IPS-20b (cell line): ENCODE measurements around the gene CASK.
"Not testable (repeated sequence)": the region's sequence is repeated elsewhere in the genome, so short reads cannot be mapped to it uniquely, and the experiment has no call there.

Experiments
- H3K27ac ChIP-seq: one replicate; pipeline ENCODE4 v1.5.1; 2013; ENCODE audit warnings: low read length
- H3K27me3 ChIP-seq: 2 replicates; pipeline ENCODE4 v1.6.1; 2013; ENCODE audit warnings: mild to moderate bottlenecking, low read length, inconsistent platforms; ENCODE audit not compliant: insufficient read depth
- H3K36me3 ChIP-seq: 2 replicates; pipeline ENCODE4 v1.6.1; 2013; ENCODE audit warnings: low read depth, mild to moderate bottlenecking, inconsistent platforms, low read length, moderate library complexity; ENCODE audit not compliant: insufficient read depth
- H3K4me1 ChIP-seq: 2 replicates; pipeline ENCODE4 v1.6.1; 2013; ENCODE audit warnings: mild to moderate bottlenecking, control low read depth, inconsistent platforms, low read length, moderate library complexity; ENCODE audit not compliant: insufficient read depth
- H3K4me3 ChIP-seq: 2 replicates; pipeline ENCODE4 v1.5.1; 2013; ENCODE audit warnings: mild to moderate bottlenecking, low read length, inconsistent platforms
- H3K9ac ChIP-seq: 2 replicates; pipeline ENCODE4 v1.6.1; 2013; ENCODE audit warnings: low read depth, mild to moderate bottlenecking, inconsistent platforms, low read length, moderate library complexity
- H3K9me3 ChIP-seq: 2 replicates; pipeline ENCODE4 v1.6.1; 2013; ENCODE audit warnings: mild to moderate bottlenecking, low read depth, low read length, inconsistent platforms; ENCODE audit not compliant: insufficient read depth

CASK gene

GRCh38 chrX:41518841-41519220 is 404.5 kb downstream of the CASK start:
- peaks cover 16% of the 10 kb centered on the region; the same call in 1 of the 2 replicates for H3K4me1 ChIP-seq
- H3K9me3 ChIP-seq: no peaks in the 10 kb centered on the region
- H3K4me3 ChIP-seq: no peak overlapping the region
- no peak overlapping the region for H3K9ac ChIP-seq
- H3K27me3 ChIP-seq: no peaks in the 10 kb centered on the region
- no peak overlapping the region for H3K27ac ChIP-seq
- peaks cover 20% of the 10 kb centered on the region for H3K36me3 ChIP-seq

DNA sequence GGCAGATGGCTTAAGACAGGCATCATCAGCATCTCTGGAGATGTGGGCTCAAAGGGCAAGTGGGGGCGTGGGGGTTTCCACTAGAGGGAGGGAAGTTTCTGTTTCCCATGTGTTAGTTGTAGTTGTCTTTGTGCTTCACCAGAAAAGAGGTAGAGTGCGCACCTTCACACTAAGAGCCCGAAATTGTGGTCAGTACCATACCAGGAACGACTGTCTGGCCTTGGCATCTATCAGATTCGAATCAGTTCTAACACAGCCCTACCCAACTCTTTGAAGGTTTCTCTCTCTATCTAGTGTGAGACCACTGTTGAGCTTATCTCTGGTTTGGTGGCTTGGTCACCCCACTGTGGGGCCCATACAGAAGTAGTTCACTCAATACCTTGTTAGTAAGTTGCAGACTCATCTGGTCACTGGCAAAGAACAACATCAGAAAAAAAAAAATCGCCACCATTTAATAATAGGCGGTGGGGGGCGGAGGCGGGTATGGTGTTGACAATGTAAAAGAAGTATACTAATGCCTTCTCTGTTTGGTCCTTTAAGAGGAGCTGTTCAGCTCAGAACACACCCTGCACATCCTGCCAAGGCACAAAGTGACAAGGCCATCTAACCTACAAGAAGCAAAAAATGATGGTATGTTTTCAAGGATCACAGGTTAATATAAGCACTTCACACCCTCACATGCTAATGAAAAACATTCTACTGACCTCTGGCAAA is 405.1 kb downstream of the CASK start:
- H3K9ac ChIP-seq: no peak overlapping the region
- no peaks in the 10 kb centered on the region for H3K27me3 ChIP-seq
- H3K4me1 ChIP-seq: peaks cover 16% of the 10 kb centered on the region; the same call in 1 of the 2 replicates
- peaks cover 17% of the 10 kb centered on the region for H3K36me3 ChIP-seq
- H3K27ac ChIP-seq: no peak overlapping the region
- no peak overlapping the region for H3K4me3 ChIP-seq
- no peaks in the 10 kb centered on the region for H3K9me3 ChIP-seq

DNA sequence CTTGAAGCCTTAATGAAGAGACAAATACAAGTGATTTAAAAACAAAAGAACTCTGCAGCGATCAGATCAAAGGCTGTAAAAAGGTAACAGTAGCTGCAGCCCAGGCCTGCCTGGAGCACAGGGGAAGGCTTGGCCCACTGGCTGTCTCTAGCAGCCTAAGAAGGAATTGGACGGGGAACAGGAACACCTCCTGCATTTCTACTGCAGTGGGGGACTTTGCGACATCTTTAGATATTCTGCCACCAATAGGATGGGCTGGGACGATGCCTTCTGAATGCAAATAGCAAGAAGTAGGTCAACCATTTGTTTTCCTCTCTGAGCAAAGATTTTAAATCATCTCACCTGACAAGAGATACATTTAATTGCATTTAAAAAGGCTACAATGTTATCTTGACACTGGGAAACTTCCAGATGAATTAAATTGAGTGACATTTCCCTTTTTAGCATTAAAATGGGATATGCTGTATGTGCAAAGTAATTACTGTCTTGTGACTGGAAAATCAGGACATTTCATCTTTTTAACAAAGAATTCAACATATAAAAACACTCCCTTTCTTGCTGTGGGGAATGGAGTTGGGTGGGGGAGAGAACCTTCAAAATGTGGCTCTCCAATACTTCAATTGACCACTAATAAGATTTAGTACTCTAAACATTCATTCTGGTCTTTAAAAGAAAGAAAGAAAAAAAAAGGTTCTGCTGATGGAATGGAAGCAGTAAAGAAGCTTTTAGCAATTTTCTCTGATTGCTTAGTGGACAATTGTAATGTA is 406.2 kb downstream of the CASK start:
- Histone ChIP-seq H3K27ac (no peak overlapping the region), H3K4me1 (peaks cover 16% of the 10 kb centered on the region; the same call in 1 of the 2 replicates), H3K9ac (no peak overlapping the region), H3K9me3 (no peaks in the 10 kb centered on the region), H3K36me3 (peaks cover 6% of the 10 kb centered on the region; the same call in 1 of the 2 replicates), H3K4me3 (no peak overlapping the region), H3K27me3 (no peaks in the 10 kb centered on the region)

GRCh38 chrX:41516456-41516855 is 406.9 kb downstream of the CASK start:
- no peaks in the 10 kb centered on the region for H3K9me3 ChIP-seq
- H3K36me3 ChIP-seq: peaks cover 6% of the 10 kb centered on the region; the same call in 1 of the 2 replicates
- H3K9ac ChIP-seq: no peak overlapping the region
- H3K27me3 ChIP-seq: no peaks in the 10 kb centered on the region
- peaks cover 9% of the 10 kb centered on the region; the same call in 1 of the 2 replicates for H3K4me1 ChIP-seq
- no peak overlapping the region for H3K4me3 ChIP-seq
- no peak overlapping the region for H3K27ac ChIP-seq

GRCh38 chrX:41515376-41515775 is 408.0 kb downstream of the CASK start:
- H3K4me3 ChIP-seq: no peak overlapping the region
- H3K36me3 ChIP-seq: peaks cover 4% of the 10 kb centered on the region; the same call in 1 of the 2 replicates
- H3K4me1 ChIP-seq: peaks cover 9% of the 10 kb centered on the region; the same call in 1 of the 2 replicates
- no peaks in the 10 kb centered on the region for H3K9me3 ChIP-seq
- no peak overlapping the region for H3K9ac ChIP-seq
- H3K27ac ChIP-seq: no peak overlapping the region
- no peaks in the 10 kb centered on the region for H3K27me3 ChIP-seq

DNA sequence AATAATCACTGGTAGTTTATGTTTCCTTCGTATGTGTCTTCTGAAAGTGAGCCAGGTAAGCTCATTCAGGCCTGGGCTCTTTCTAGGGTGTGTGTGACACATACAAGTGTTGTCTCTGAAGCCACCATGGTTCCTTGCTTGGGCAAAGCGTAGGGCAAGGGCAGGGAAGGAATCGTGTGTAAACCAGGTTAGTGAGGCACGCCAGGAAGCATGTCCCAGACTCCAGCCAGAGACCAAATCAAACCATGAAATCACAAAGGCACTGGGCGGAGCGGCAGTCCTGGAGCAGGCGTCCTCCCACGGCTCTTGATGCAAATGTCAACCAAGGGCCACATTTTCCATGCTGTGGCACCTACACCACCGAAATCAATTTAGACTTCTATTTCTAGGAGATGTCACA is 409.2 kb downstream of the CASK start:
- Histone ChIP-seq H3K9ac (no peak overlapping the region), H3K36me3 (no peaks in the 10 kb centered on the region), H3K4me1 (peaks cover 9% of the 10 kb centered on the region; the same call in 1 of the 2 replicates), H3K27me3 (no peaks in the 10 kb centered on the region), H3K4me3 (no peak overlapping the region), H3K27ac (no peak overlapping the region), H3K9me3 (no peaks in the 10 kb centered on the region)

DNA sequence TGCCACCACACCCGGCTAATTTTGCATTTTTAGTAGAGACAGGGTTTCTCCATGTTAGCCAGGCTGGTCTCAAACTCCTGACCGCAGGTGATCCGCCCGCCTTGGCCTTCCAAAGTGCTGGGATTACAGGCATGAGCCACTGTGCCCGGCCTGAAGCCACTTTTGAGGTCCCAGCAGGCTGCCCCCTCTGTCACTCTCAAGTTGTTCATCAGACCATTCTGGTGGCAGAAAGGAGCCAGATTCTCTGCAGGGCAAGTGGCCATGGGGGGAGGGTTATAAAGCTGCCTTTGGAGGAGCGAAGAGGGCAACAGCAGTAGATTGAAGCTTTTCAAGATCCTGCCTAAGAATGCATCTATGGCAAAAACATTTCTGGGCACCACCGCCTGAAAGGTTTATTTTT is 410.5 kb downstream of the CASK start:
- H3K4me1 ChIP-seq, H3K36me3 ChIP-seq, H3K4me3 ChIP-seq, H3K27me3 ChIP-seq, H3K9ac ChIP-seq, H3K27ac ChIP-seq, H3K9me3 ChIP-seq: not testable (repeated sequence)

DNA sequence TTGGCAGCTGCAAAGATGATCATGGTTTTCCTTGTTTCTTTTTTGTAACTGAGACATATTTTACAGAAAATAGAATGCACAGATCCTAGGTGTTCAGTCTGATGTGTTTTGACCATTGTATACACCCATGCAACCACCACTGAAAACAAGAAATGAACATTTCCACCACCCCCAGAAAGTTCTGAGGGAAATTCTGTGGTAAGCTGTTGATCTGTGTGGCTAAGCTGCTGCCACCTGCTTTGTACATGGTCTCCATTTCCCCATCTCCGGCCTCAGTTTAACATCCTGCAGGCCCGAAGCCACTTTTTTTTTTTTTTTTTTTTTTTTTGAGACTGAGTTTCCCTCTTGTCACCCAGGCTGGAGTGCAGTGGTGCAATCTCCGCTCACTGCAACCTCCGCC is 411.0 kb downstream of the CASK start:
- no peaks in the 10 kb centered on the region for H3K27me3 ChIP-seq
- no peaks in the 10 kb centered on the region for H3K9me3 ChIP-seq
- H3K4me3 ChIP-seq: no peak overlapping the region
- no peaks in the 10 kb centered on the region for H3K36me3 ChIP-seq
- no peak overlapping the region for H3K9ac ChIP-seq
- H3K4me1 ChIP-seq: peaks cover 9% of the 10 kb centered on the region; the same call in 1 of the 2 replicates
- no peak overlapping the region for H3K27ac ChIP-seq

GRCh38 chrX:41507919-41508318 is 415.4 kb downstream of the CASK start:
- no peaks in the 10 kb centered on the region for H3K27me3 ChIP-seq
- H3K9me3 ChIP-seq: no peaks in the 10 kb centered on the region

GRCh38 chrX:41502004-41502403 is 421.4 kb downstream of the CASK start:
- H3K4me1 ChIP-seq: no peaks in the 10 kb centered on the region
- H3K4me3 ChIP-seq: no peak overlapping the region
- no peaks in the 10 kb centered on the region for H3K9me3 ChIP-seq
- H3K27ac ChIP-seq: no peak overlapping the region
- no peak overlapping the region for H3K9ac ChIP-seq
- H3K36me3 ChIP-seq: no peaks in the 10 kb centered on the region
- no peaks in the 10 kb centered on the region for H3K27me3 ChIP-seq

More at GRCh38 chrX:41507919-41508318, 415.4 kb downstream of the CASK start:
- Histone ChIP-seq H3K27ac (no peak overlapping the region), H3K4me3 (no peak overlapping the region), H3K9ac (no peak overlapping the region), H3K36me3 (no peaks in the 10 kb centered on the region), H3K4me1 (no peaks in the 10 kb centered on the region)

DNA sequence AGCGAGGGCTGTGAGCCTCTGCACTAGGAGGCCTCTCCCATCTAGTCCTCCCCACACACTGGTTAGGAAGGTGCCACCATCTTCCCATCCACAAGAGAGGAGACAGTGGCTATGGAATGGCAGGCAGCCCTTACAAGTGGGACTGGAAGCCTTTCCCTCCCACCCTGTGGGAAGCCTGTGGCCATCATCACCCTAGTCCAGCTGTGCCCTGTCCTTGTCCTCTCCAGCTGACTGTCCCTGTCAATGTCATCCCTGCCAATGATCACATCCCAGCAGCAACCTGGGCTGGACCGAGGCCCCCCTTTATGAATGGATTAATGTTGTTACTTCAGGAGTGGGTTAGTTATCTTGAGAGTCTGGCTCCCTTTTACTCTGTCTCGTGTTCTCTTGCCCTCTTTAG is 423.4 kb downstream of the CASK start:
- no peak overlapping the region for H3K27ac ChIP-seq
- H3K9me3 ChIP-seq: no peaks in the 10 kb centered on the region
- H3K36me3 ChIP-seq: no peaks in the 10 kb centered on the region
- H3K4me3 ChIP-seq: no peak overlapping the region
- H3K27me3 ChIP-seq: no peaks in the 10 kb centered on the region
- H3K9ac ChIP-seq: no peak overlapping the region
- H3K4me1 ChIP-seq: no peaks in the 10 kb centered on the region

DNA sequence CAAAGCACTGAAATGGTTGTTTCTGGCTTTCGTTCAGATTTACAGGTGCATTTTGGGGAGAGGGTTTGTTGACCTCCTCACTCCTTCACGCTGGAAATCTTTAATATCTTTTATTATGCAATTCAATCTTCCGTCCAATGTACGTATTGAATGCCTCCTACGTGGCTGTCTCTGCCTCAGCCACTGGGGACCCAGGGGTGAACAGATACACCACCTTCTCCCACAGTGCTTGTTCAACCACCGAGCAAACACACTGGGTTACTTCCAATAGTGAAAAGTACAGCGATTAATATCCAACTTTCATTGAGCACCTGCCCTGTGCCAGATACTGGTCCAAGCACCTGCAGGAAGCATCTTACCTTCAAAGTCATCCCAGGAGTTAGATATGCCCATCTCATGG is 424.2 kb downstream of the CASK start:
- Histone ChIP-seq H3K4me1 (no peaks in the 10 kb centered on the region), H3K27ac (no peak overlapping the region), H3K27me3 (no peaks in the 10 kb centered on the region), H3K9me3 (no peaks in the 10 kb centered on the region), H3K9ac (no peak overlapping the region), H3K4me3 (no peak overlapping the region), H3K36me3 (no peaks in the 10 kb centered on the region)
